ENCODE data around the gene SRPK2.

DNA sequence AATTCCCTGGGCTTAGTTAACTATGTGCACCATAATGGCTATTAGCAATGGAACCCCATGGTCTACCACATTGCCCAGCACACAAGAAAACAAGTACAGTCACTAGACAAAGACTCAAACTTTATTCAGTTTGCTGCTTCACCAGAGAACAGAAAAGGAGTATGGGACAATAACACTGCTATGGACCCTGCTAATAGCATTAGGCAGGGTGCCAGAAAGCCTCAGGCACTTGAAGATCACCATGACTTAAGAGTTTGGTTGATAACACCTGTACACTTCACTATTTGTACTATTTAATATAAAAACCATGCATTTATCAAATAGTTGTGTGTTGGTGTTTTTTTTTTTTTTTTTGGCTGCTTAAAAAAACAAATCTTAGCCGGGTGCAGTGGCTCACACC, 215.1 kb downstream of the SRPK2 start:
- TF ChIP-seq, protein P1, sequence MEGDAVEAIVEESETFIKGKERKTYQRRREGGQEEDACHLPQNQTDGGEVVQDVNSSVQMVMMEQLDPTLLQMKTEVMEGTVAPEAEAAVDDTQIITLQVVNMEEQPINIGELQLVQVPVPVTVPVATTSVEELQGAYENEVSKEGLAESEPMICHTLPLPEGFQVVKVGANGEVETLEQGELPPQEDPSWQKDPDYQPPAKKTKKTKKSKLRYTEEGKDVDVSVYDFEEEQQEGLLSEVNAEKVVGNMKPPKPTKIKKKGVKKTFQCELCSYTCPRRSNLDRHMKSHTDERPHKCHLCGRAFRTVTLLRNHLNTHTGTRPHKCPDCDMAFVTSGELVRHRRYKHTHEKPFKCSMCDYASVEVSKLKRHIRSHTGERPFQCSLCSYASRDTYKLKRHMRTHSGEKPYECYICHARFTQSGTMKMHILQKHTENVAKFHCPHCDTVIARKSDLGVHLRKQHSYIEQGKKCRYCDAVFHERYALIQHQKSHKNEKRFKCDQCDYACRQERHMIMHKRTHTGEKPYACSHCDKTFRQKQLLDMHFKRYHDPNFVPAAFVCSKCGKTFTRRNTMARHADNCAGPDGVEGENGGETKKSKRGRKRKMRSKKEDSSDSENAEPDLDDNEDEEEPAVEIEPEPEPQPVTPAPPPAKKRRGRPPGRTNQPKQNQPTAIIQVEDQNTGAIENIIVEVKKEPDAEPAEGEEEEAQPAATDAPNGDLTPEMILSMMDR (IDR thresholded peaks at IDR 0.05), result no peak
- TF ChIP-seq SIN3A (IDR thresholded peaks at IDR 0.05; ENCODE audit: borderline replicate concordance, insufficient read depth, low read depth, low read length) (no peak), TCF7L2 (IDR thresholded peaks at IDR 0.05; ENCODE audit: low read depth, low read length) (no peak), POLR2AphosphoS5 (IDR thresholded peaks at IDR 0.05; ENCODE audit: low read depth, low read length) (no peak)
- TF ChIP-seq, protein P2, sequence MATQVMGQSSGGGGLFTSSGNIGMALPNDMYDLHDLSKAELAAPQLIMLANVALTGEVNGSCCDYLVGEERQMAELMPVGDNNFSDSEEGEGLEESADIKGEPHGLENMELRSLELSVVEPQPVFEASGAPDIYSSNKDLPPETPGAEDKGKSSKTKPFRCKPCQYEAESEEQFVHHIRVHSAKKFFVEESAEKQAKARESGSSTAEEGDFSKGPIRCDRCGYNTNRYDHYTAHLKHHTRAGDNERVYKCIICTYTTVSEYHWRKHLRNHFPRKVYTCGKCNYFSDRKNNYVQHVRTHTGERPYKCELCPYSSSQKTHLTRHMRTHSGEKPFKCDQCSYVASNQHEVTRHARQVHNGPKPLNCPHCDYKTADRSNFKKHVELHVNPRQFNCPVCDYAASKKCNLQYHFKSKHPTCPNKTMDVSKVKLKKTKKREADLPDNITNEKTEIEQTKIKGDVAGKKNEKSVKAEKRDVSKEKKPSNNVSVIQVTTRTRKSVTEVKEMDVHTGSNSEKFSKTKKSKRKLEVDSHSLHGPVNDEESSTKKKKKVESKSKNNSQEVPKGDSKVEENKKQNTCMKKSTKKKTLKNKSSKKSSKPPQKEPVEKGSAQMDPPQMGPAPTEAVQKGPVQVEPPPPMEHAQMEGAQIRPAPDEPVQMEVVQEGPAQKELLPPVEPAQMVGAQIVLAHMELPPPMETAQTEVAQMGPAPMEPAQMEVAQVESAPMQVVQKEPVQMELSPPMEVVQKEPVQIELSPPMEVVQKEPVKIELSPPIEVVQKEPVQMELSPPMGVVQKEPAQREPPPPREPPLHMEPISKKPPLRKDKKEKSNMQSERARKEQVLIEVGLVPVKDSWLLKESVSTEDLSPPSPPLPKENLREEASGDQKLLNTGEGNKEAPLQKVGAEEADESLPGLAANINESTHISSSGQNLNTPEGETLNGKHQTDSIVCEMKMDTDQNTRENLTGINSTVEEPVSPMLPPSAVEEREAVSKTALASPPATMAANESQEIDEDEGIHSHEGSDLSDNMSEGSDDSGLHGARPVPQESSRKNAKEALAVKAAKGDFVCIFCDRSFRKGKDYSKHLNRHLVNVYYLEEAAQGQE (IDR thresholded peaks at IDR 0.05; ENCODE audit: insufficient read depth in 1 of 2, low read depth in 2 of 2, low read length in 1 of 2), result no peak
